ENCODE data around the gene MYOCD.

DNA sequence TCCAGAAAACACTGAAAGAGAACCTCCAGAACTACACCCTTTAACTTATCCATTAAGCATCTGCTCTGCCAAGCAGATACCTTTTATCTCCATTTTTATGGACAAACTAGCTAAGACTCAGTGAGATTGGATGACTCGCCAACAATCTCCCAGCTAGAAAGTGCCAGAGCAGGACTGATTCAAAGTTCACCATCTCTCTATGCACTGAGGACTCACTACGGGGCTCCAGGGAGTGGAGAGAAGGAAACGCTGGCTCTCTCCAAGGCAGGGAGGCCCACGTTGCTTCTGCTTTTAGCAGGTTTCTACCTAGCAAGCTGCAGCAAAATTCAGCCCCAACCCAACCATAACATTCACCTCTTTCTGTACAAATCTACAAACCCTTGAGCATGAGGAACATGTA lies 70.8 kb downstream of the MYOCD start:
- TF ChIP-seq LEF1 (IDR thresholded peaks at IDR 0.05; ENCODE audit: borderline replicate concordance) = no peak
- TF ChIP-seq HDGF (IDR thresholded peaks at IDR 0.05; ENCODE audit: borderline replicate concordance) = no peak
- TF ChIP-seq BHLHE40 (IDR thresholded peaks at IDR 0.05; ENCODE audit: borderline replicate concordance) = no peak
- no peak for TF ChIP-seq FOXK2 (IDR thresholded peaks at IDR 0.05)
- TF ChIP-seq SUZ12 (IDR thresholded peaks at IDR 0.05) = no peak
- no peak for TF ChIP-seq NFRKB (IDR thresholded peaks at IDR 0.05)
- no peak for TF ChIP-seq FOXM1 (IDR thresholded peaks at IDR 0.05; ENCODE audit: borderline replicate concordance)
- TF ChIP-seq SP1 (IDR thresholded peaks at IDR 0.05) = no peak
- TF ChIP-seq FOXA1 (IDR thresholded peaks at IDR 0.05) = no peak
- TF ChIP-seq, protein P1, sequence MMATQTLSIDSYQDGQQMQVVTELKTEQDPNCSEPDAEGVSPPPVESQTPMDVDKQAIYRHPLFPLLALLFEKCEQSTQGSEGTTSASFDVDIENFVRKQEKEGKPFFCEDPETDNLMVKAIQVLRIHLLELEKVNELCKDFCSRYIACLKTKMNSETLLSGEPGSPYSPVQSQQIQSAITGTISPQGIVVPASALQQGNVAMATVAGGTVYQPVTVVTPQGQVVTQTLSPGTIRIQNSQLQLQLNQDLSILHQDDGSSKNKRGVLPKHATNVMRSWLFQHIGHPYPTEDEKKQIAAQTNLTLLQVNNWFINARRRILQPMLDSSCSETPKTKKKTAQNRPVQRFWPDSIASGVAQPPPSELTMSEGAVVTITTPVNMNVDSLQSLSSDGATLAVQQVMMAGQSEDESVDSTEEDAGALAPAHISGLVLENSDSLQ (IDR thresholded peaks at IDR 0.05) = no peak
- no peak for TF ChIP-seq ELF4 (IDR thresholded peaks at IDR 0.05)
- no peak for TF ChIP-seq TARDBP (IDR thresholded peaks at IDR 0.05)
